ENCODE data around the gene SCART1. TPM values are rescaled to one million over a fixed set of nuclear protein-coding genes. Genes with fewer than 3 reads are reported as not detected.

The SCART1 gene
- total RNA-seq, 1 donor from 2014 or later = 4.8 TPM

DNA sequence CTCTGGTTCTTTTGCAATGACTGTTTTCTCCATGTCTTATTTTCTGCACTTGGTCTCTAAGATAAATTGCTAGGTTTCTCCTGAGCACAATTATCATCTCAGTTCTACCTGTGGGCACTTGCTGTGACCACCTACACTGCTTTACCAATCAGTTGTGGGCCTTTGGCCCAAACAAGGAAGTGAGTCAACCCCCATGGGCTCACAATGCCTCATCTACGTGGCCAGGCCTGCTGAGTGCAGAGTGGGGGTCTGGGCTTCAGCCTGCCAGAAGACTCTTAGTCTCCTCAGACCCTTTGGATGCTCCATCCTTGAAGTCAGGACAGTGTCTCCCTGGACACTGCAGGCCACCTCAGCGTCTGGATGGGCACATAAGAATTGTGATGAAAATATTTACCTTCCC, 20.3 kb downstream of the SCART1 start:
- no peaks in the 10 kb centered on the region for H3K36me3 ChIP-seq
- H3K4me1 ChIP-seq = no peaks in the 10 kb centered on the region
- TF ChIP-seq, protein P1, sequence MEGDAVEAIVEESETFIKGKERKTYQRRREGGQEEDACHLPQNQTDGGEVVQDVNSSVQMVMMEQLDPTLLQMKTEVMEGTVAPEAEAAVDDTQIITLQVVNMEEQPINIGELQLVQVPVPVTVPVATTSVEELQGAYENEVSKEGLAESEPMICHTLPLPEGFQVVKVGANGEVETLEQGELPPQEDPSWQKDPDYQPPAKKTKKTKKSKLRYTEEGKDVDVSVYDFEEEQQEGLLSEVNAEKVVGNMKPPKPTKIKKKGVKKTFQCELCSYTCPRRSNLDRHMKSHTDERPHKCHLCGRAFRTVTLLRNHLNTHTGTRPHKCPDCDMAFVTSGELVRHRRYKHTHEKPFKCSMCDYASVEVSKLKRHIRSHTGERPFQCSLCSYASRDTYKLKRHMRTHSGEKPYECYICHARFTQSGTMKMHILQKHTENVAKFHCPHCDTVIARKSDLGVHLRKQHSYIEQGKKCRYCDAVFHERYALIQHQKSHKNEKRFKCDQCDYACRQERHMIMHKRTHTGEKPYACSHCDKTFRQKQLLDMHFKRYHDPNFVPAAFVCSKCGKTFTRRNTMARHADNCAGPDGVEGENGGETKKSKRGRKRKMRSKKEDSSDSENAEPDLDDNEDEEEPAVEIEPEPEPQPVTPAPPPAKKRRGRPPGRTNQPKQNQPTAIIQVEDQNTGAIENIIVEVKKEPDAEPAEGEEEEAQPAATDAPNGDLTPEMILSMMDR (IDR thresholded peaks at IDR 0.05) = no peak
- intact Hi-C loops (cut with DNase I) = no loop called here
- H3K27ac ChIP-seq = no peak overlapping the region
- DNase-seq (ENCODE audit: low spot score in 2 of 2) = no peak
- no peak overlapping the region for H3K4me3 ChIP-seq
- H3K27me3 ChIP-seq = no peaks in the 10 kb centered on the region
- H3K9me3 ChIP-seq = no peaks in the 10 kb centered on the region

DNA sequence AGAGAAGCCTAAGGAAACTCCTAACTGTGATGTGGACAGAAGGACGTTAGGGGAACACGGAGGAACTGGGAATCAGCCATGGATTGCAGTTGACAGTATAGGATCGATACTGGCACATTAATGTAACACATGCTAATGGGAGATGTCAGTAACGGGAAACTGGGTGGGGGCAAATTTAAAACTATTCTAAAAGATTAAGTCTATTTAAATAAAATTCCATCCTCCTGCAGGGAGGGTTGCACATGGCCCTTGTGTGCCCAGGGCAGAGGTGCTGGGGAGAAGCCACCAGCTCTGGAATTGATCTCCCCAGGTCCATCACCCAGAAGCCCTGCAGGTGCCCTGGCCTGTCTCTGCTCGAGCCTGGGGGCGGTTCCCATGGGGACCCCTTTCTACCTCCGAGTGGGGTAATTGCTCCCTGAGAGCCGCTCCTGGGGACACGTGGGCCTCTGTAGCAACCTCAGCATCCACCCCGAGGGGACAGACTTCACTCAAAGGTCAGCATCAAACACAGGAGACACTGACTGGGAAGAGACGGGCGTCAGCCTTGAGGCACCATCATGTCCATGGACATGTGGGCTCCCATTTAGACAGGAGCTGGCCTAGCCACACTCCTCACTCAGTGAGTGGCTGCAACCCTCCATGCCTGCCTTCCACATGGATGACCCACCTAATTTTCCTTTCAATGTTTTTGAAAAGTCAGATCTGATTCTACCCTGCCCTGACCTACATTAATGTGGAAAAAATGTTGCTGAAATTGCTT, 21.1 kb downstream of the SCART1 start:
- TF ChIP-seq, protein P1 (IDR thresholded peaks at IDR 0.05) = no peak
- no peak overlapping the region for H3K27ac ChIP-seq
- H3K4me1 ChIP-seq = no peaks in the 10 kb centered on the region
- DNase-seq (ENCODE audit: low spot score in 2 of 2) = no peak
- no peaks in the 10 kb centered on the region for H3K9me3 ChIP-seq
- no peak overlapping the region for H3K4me3 ChIP-seq
- intact Hi-C loops (cut with DNase I) = no loop called here
- H3K27me3 ChIP-seq = no peaks in the 10 kb centered on the region
- no peaks in the 10 kb centered on the region for H3K36me3 ChIP-seq

DNA sequence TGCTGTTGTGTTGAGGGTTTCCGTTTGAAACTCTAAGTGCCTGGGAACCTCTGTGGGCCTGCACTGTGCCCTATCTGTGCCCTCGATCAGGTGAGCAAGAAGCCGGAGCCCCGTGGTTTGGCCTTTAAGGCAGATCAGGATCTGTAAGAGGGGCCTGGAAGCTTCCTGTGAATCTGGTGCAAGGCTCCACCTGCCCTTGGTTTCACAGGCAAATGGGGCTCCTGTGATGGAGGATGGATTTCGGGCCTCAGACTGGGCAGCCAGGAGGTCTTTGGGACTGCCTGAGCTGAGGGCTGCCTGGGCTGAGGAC, 21.6 kb downstream of the SCART1 start:
- intact Hi-C loops (cut with DNase I) = no loop called here
- Histone ChIP-seq H3K36me3 (no peaks in the 10 kb centered on the region), H3K27me3 (no peaks in the 10 kb centered on the region), H3K9me3 (no peaks in the 10 kb centered on the region), H3K4me3 (no peak overlapping the region), H3K4me1 (no peaks in the 10 kb centered on the region), H3K27ac (no peak overlapping the region)
- TF ChIP-seq, protein P1 (IDR thresholded peaks at IDR 0.05) = no peak
- DNase-seq (ENCODE audit: low spot score in 2 of 2) = no peak

DNA sequence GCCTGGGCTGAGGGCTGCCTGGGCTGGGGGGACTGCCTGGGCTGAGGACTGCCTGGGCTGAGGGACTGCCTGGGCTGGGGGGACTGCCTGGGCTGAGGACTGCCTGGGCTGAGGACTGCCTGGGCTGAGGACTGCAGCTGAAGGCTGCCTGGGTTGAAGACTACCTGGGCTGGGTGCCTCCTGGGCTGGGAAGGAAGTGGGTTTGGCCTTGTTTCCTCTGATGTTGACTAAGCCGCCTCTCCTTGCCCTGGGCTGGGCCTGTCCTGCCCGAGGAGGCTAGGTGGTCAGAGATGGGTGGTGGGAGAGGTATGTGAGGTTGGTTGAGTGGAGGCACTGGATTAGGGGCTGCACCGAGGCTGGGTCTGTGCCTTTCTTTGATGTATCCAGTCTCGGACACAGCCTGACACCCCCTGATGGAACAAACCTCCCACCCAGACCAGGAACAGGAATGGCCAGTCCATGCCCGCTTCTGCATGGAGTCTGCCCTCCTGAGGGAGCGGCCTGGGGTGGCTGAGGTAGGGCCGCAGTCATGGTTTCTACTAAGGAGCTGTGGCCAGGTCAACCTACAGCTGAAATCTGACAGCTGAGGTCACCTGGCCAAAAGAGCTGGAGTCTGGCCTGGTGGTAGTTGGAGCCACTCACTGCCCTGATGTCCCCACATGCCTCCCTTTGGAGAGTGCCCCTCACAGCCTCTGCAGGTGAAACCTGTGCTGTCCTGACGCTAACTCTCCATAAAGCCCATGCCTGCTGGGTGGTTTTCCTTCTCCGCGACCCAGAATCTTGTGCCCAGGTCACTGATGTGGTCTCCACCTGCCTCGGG, 22.3 kb downstream of the SCART1 start:
- Histone ChIP-seq H3K4me3 (no peak overlapping the region), H3K27me3 (no peaks in the 10 kb centered on the region), H3K36me3 (no peaks in the 10 kb centered on the region), H3K9me3 (no peaks in the 10 kb centered on the region), H3K4me1 (no peaks in the 10 kb centered on the region), H3K27ac (no peak overlapping the region)
- no peak for DNase-seq (ENCODE audit: low spot score in 2 of 2)
- intact Hi-C loops (cut with DNase I) = no loop called here
- TF ChIP-seq, protein P1 (IDR thresholded peaks at IDR 0.05) = no peak

DNA sequence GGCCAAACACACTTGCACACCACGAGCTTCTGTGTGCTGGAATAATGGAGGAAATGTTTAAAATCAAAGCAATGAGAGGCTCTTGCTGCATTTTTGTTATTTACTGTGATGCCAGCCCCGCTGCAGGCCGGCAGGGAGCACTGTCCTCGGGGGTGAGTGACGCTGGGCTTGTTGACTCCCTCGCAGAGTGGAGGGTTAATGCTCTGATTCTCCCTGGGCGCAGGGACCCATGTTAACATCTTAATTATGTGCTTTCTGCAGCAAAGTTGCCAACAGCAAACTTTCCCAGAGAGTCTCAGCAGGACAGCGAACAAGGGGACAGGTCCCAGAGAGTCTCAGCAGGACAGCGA, 22.9 kb downstream of the SCART1 start:
- no peaks in the 10 kb centered on the region for H3K4me1 ChIP-seq
- intact Hi-C loops (cut with DNase I) = no loop called here
- no peaks in the 10 kb centered on the region for H3K36me3 ChIP-seq
- no peak overlapping the region for H3K4me3 ChIP-seq
- TF ChIP-seq, protein P1 (IDR thresholded peaks at IDR 0.05) = no peak
- no peaks in the 10 kb centered on the region for H3K27me3 ChIP-seq
- no peak for DNase-seq (ENCODE audit: low spot score in 2 of 2)
- no peak overlapping the region for H3K27ac ChIP-seq
- peaks cover 0 to 3% of the 10 kb centered on the region in 2 donors for H3K9me3 ChIP-seq
